ENCODE measurements around the gene MYBPC3.

MYBPC3 gene

DNA sequence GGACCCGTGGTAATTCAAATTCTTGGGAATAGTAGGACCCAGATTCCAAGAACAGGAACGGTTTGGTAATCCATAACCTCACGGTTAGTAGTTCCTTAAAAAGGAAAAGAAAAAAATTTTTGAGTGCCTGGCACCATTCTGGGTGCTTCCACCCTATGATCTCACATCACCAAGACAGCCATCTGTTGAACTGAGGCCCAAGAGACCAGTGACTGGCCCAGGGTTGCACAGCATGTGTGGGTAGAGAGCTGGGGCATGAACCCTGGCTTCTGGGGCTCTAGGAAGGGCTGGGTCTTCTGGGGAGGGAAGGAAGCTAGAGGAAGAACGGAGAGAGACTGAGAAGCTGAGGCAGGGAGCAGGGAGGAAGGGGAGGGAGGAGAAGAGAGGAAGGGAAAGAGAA lies 30.6 kb upstream of the MYBPC3 start:
- DNase-seq (ENCODE audit: low read depth): no peak
- H3K4me3 ChIP-seq (replicated peaks; ENCODE audit: low read depth, low read length): no peak overlapping the region
- TF ChIP-seq, protein P1, sequence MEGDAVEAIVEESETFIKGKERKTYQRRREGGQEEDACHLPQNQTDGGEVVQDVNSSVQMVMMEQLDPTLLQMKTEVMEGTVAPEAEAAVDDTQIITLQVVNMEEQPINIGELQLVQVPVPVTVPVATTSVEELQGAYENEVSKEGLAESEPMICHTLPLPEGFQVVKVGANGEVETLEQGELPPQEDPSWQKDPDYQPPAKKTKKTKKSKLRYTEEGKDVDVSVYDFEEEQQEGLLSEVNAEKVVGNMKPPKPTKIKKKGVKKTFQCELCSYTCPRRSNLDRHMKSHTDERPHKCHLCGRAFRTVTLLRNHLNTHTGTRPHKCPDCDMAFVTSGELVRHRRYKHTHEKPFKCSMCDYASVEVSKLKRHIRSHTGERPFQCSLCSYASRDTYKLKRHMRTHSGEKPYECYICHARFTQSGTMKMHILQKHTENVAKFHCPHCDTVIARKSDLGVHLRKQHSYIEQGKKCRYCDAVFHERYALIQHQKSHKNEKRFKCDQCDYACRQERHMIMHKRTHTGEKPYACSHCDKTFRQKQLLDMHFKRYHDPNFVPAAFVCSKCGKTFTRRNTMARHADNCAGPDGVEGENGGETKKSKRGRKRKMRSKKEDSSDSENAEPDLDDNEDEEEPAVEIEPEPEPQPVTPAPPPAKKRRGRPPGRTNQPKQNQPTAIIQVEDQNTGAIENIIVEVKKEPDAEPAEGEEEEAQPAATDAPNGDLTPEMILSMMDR (IDR thresholded peaks at IDR 0.05; ENCODE audit: low read length, missing control alignments): no peak

DNA sequence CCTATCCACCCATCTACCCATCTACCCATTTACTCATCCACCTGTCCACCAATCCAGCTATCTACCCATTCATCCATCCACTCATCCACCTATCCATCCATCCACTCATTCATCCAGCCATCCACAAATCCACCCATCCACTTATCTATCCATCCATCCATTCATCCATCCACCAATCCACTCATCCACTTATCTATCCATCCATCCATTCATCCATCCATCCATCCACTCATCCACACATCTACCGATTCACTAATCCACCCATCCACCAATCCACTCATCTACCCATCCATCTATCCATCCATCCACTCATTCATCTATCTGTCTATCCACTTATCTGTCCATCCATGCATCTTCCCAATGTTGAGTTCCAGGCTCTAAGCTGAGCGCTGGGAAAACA lies 27.6 kb upstream of the MYBPC3 start:
- no peak for DNase-seq (ENCODE audit: low read depth)
- H3K4me3 ChIP-seq (replicated peaks; ENCODE audit: low read depth, low read length): no peak overlapping the region
- TF ChIP-seq, protein P1 (IDR thresholded peaks at IDR 0.05; ENCODE audit: low read length, missing control alignments): no peak

DNA sequence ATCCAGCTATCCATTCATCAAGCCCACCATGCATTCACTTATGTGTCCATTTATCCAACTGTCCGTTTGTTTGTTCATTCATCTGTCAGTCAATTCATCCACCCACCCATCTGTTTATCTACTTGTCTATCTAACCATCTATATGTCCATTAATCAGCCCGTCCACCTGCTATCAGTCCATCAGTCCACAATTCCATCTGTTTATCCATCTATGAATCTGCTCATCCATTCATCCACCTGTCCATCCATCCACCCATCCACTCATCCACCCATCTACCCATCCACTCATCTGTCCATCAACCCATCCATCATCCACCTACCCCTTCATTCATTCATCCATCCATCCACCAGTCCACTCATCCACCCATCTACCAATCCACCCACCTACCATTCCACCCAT lies 26.8 kb upstream of the MYBPC3 start:
- H3K4me3 ChIP-seq (replicated peaks; ENCODE audit: low read depth, low read length): no peak overlapping the region
- TF ChIP-seq, protein P1 (IDR thresholded peaks at IDR 0.05; ENCODE audit: low read length, missing control alignments): no peak
- no peak for DNase-seq (ENCODE audit: low read depth)

DNA sequence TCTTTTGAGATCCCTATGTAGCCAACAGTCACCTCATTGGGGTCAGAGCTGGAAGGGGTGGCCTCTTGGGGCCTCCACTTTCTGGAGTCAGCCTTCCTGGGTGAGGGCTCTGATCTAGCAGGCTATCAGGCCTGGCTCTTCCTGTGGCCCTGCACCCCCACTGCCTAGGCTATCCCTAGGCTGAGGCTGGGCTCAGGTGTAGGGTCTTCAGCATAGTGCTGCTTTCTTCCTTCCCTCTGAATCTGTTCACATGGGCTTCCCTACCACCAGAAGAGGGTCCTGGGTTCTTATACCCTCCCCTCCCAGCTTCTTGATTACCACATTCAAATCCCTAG lies 26.3 kb upstream of the MYBPC3 start:
- TF ChIP-seq, protein P1 (IDR thresholded peaks at IDR 0.05; ENCODE audit: low read length, missing control alignments): no peak

DNA sequence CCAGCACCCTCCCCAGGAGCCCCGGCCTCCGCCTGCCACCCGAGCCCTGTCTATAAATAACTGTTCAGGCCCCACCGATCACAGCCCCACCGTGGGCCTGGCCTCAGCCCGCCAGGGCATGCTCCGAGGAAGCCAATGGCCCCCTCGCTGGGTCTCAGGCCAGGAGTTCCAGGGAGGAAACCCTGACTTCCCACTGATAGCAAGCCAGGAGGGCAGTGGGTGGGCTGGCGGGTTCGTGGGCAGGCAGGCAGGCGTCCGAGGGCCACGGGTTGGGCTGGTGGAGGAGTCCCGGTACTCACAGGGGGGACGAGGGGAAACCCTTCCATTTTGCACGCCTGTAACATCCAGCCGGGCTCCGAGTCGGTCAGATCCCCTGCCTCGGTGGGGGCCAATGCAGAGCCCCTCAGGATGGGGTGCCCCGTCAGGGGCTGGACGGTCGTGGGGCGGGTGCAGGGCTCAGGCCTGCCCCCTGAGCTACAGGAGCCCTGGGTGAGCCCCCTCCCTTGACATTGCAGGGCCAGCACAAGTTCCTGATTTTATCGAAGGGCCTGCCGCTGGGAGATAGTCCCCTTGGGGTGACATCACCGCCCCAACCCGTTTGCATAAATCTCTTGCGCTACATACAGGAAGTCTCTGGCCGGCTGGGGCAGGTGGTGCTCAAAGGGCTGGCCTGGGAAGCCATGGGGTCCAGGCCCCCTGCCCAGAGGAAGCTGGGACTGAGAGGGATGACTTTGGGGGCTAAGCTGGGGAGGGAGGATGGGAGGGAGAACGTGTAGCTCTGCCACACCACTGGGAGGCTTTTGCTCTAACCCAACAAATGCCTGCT lies 25.7 kb upstream of the MYBPC3 start, which contains the start of gene SPI1:
TSS of gene SPI1 (minus strand) at position 538 of the 826 bp plus-strand sequence. CDS start at position 344, 194 bp downstream.
- H3K4me3 ChIP-seq (replicated peaks; ENCODE audit: low read depth, low read length): no peak within 1 kb of the TSS
- no peak for DNase-seq (ENCODE audit: low read depth)
- TF ChIP-seq, protein P1 (IDR thresholded peaks at IDR 0.05; ENCODE audit: low read length, missing control alignments): no peak

More for the DNA sequence above, 26.3 kb upstream of the MYBPC3 start:
- DNase-seq (ENCODE audit: low read depth): no peak
- no peak overlapping the region for H3K4me3 ChIP-seq (replicated peaks; ENCODE audit: low read depth, low read length)

DNA sequence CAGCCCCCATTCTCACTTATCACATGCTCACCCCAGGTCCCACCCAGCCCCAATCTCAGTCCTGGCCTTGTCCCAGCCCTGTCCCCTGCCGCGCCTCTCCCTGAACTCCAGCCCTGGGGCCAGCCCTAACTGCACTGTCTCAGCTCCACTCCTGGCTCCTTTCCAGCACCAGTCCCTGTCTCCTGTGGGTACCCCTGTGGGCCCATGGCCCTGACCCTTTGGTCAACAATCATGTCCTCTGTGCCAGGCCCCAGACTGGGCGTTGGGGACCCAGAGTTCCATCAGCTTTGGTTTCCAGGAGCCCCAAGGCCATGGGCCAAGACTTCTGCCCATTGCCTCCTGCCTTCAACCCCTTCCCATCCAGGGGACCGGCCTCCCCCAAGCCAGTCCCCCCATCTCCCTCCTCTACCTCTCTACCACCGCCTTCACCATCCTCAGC lies 25.1 kb upstream of the MYBPC3 start:
- TF ChIP-seq, protein P1 (IDR thresholded peaks at IDR 0.05; ENCODE audit: low read length, missing control alignments): no peak
- no peak for DNase-seq (ENCODE audit: low read depth)
- no peak overlapping the region for H3K4me3 ChIP-seq (replicated peaks; ENCODE audit: low read depth, low read length)
